Activated CD8-positive, alpha-beta memory T cell treated with anti-CD3 and anti-CD28 coated beads for 1 hour (primary cell): ENCODE data around the gene PALM3.

Experiments used
- DNase-seq, 2 donors: peaks; one replicate each; pipeline ENCODE4 v3.0.0-alpha.2; 2020; ENCODE audit warnings: low read depth in 1 of 2; ENCODE audit errors: extremely low read depth in 1 of 2

PALM3 gene, protein sequence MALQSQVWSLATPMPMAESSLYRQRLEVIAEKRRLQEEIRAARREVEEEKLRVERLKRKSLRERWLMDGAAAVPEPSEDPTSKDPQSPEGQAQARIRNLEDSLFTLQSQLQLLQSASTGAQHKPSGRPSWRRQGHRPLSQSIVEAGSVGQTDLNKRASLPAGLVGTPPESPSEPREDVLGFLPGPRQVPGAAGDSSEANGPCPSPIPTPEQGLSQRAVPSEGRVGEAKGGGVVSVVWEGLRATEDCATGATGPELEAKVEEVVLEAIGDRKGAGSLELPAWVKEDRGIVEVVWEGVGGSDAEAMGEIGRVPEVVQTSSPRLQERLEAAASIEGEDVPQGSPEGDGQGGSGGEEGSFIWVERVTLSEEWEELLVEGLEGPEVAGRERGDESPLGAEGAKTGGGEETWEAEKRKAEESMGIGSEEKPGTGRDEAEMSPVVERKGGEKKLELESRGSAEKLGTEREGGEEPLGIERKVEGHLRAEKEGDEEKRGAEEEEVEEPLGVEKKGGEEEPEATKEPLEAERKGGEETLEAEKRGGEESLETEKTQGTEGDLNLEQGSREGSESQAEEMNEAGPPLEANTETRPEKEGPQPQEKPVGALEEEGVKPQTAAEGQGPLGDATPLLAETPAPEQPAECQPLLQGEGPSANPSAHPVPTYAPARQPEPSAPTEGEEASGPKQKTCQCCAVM

DNA sequence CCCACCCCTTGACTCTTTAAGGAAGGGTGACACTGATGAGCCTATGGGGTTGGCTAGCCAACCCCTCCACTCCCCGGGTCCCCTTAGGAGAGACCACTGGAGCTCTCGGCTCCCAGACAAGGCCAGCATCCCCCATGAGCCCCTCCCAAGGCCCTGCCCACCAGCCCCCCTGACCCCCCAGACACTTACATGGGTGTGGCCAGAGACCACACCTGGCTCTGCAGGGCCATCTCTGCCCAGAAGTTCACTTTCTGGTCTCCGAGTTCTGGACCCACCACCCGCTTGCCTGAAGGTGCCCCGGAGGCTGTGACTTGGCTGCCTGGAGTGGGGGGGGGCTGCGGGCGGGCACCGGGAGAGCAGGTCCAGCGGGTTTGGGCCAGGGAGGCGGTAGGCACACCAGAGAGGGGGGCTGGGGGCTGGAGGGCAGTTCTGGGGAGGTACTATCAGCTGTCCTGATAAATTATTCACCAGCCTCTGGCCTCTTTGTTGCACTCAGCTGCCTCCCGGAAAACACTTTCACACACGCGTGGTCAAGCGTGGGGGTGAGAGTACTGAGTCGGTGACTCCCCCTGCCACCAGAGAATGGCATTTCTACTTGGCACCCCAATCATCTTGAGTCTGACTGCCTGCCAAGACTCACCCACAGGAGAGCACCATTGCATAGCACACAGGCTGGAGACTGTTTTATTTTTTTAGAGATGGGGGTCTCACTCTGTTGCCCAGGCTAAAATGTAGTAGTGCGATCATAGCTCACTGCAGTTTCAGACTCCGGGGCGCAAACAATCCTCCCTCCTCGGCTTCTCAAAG is at the start of gene PALM3:
Gene PALM3 (minus strand): TSS at position 326 of the 807 bp plus-strand sequence. CDS start 96 bp downstream, at position 230.
- no peak for DNase-seq

DNA sequence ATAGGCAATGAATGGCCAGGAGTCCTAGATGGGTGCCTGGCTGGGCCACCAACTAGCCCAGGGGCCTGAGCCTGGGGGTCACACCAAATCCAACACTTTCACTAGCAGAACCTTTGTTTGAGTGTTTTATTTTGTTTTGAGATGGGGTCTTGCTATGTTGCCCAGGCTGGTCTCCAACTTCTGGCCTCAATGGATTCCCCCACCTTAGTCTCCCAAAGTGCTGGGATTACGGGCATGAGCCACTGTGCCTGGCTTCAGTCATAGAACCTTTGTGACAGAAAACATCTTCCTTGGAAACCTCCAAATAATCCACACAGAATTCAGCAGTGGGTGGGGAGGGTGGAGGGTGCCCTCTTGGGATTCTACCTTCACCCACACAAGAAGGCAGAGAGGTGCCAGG is 49.6 kb upstream of the PALM3 start:
- DNase-seq: no peak

DNA sequence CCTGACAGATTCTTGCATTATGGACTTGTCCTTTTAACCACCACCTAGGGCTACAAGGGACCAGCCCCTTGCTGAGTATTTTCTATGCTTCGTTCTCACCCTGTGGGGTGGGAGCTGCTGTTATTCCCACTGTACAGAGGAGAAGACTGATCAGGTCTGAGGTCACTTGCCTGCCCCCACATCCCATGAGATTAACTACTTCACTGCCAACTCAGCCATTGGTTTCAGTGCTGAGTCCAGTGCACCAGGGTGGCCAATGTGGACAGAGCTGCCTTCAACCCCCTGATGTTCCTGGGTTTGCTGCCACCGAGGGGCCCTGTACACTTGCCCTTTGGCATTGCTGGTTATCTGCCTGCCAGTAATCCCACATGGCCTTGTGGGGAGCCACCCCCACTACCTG is 48.8 kb upstream of the PALM3 start:
- no peak for DNase-seq

DNA sequence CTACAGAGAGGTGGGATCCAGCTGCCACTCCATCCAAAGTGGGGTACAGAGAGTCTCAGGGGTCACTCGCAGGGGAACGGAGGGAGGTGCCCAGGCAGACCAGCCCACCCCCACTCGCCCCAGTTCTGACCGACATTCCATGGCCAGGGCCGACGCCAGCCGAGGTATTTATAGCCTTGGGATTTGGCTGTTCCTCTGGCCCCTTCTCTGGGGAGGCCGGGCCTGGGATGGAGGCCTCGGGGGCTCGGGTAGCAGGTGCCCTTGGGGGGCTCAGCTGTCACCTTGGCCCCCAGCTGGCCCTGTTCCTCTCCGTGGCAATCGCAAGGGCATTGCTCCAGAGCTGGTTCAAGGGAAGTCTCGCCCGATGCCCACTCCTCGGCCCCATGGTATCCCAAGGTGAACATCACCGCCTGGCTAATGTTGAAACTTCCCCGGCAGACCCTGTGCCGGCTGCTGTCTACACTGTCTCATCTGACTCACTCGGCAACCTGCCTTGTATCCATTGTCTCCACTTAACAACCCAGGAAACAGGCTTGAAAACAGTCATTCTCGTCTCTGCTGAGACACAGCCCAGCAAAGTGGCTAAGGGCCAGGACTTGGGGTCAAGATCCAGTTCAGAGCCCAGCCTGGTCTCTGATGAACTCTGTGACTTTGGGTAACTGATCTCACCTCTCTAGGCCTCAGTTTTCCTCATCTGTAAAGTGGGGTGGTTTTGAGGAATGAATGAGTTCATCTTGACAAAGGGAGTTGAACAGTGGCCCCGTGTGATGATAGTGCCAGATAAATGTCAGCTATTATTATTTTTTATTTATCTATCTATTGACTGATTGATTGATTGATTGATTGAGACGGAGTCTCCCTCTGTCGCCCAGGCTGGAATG is 45.9 kb upstream of the PALM3 start:
- DNase-seq: no peak

DNA sequence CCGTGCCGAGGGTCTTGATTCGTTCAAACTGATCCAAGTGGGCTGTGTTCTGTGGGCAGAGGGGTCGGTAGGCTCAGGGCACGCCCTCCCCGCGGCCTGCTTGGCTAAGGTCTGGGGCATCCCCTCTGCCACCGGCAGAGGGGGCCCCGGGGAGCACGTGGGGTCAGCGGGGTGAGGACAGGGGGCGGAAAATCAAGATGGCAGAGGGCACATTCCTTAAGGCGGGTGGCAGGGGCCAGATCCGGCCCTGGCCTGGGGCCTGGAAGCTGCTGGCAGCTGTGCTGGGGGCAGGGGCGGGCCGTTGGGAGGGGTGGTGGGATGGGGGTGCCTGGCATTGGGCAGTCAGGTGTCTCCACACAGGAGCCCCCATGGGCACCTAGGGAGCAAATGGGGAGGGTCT is 45.0 kb upstream of the PALM3 start:
- DNase-seq: no peak

DNA sequence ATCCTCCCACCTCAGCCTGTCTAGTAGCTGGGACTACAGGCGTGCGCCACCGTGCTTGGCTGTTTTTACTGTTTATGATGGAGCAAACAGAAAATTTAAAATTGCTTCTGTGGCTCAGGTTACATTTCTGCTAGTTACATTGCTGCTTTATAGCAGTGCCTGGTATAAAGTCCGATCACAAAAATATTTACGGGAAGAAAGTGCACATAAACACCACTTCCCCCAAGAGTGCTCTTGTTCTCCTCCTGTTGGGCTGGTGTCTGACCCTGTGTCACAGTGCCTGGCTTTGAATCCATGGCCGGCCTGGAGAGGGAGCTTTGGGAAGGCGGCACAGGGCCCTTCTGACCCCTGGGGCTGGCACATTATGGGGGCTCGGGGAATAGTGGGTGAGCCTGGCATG is 43.8 kb upstream of the PALM3 start:
- DNase-seq: no peak

DNA sequence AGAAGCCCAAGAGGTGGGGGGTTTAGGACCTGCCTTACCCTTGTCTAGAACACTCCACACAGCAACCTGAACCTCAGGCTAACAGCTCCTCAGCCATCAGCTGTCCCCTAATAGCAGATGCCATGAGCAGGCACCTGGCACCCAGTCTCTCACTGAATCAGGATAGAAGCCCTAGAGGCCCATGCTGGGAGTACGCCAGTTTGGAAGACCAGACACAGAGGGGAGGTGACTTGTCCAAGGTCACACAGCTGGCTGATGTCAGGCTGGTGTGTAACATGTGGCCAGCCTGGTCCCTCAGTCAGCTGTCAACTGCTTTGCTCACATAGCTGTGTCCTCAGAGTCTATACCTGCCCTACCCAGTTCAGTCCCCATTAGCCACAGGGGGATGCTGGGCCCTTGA is 41.4 kb upstream of the PALM3 start:
- no peak for DNase-seq

DNA sequence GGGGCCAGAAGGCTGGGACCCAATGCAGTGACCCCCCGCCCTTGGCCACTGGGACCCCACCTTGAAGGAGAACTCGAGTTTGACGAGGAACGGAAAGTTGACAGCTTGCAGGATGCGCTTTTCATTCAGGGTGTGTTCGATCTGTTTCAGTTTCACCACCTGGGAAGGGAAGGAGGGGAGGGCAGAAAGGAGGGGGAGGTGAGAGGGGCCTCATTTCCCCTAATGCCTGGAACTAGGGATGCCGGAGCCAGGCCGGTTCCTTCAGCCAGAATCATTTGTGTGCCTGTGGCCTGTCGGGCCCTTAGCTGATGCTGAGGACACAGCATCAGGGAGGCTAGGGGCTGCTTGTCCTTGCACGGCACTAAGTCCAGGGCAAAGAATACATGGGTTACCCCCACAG is 40.9 kb upstream of the PALM3 start:
- DNase-seq: no peak

DNA sequence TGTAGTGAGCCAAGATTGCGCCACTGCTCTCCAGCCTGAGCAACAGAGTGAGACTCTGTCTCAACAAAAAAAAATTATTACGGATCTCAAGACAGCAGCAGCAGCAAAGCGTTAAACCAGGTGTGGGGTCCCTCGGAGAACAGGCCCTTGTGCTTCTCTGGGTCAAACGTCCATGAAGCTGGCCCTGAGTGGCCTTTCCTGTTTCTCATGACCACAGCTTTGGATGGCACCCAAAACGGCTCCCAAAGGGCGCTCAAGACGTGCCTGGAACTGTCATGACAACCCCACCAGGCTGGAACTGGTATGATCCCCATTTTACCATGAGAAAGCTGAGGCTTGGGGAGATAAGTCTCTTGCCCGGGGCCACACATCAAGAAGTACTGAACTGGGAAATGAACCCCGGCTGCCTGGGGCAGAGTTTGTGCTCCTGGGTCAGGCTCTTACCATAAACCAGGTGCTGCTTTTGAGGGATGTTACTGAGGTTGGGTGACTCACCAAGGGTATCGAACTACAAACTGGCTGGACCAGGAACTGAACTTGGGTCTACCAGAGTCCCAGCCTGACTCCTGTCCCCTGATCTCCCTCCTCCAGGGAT is 40.3 kb upstream of the PALM3 start:
- DNase-seq: no peak

DNA sequence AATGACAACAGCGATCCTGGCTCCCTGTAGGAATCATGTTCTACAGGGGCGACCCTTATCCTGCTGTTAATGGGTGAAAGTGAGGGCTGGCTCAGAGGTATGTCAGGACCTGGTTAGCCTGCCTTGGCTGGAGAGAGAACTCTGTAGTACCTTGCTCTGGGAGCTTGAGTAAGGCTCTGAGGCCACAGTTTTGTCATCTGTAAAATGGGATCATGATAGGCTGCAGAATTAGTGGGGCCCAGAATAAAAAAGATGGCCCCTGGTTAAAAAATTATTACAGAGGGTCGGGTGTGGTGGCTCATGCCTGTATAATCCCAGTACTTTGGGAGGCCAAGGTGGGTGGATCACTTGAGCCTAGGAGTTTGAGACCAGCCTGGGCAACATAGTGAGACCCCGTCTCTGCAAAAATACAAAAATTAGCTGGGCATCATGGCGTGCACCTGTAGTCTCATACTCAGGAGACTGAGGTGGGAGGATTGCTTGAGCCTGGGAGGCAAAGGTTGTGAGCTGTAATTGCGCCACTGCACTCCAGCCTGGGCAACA is 39.2 kb upstream of the PALM3 start:
- DNase-seq: no peak

DNA sequence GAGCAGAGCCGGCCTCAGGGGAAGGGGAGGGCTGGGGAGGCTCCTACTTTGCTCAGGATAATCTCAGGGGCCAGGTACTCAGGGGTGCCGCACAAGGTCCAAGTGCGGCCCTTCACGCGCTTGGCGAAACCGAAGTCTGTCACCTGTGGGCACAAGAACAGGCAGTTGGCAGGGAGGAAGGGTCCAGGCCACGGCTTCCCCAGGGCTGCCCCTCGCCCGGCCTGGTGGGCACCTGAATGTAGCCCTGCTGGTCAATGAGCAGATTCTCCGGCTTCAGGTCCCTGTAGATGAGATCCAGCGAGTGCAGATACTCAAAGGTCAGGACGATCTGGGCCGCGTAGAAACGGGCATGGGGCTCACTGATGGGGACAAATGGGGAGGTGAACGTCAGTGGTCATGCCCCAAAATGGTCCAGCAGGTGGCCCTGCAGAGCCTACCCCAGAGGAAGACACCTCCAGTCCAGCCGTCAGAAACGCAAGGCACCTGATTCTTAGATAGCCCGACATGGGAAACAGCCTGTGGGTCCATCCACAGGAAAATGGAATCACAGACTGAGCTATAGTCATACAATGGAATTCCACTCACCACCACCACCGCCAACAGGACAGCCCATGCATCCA is 35.8 kb upstream of the PALM3 start:
- DNase-seq: no peak

DNA sequence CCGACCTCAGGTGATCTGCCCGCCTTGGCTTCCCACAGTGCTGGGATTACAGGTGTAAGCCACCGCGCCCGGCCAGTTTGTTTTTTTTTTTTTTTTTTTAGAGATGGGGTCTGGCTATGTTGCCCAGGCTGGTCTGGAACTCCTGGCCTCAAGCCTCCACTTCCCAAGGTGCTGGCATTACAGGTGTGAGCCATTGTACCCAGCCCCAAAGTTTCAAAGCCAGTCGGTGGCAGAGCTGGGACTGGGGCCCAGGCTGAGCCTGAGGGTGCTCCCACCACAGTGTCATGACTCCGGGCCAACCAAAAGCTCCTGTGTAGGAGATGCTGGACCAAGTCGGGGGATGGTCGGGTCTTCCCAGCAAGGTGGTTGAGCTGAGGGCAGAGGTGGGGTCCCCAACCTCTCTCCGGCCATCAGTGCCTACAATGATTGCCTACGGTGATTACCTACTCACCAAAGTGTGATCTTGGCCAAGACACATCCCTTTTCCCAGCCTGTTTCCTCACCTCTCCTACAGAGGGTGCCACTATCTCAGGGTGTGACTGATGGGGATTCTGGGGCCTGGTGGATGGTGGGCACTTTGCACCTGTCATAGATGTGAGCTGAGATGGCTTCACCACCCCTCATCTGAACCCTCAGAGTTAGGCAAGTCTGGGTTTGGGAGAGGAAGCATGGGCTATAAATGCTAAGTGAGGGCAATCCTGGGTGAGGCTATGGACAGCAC is 34.6 kb upstream of the PALM3 start:
- no peak for DNase-seq

DNA sequence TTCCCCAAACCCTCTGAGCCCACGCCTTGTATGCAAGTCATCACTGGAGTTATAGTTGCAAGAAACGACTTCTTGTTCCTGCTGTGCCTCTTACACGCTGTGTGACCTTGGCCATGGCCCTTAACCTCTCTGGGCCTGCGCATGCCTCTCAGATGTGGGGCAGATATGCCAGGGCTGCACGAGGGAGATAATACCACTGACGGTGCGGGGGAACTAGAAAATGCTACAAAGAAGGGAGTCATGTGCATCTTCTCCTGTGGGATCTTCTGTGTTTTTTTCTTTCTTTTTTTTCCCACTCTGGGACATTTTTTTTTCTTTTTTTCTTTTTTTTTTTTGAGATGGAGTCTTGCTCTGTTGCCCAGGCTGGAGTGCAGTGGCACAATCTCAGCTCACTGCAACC is 33.0 kb upstream of the PALM3 start:
- no peak for DNase-seq

DNA sequence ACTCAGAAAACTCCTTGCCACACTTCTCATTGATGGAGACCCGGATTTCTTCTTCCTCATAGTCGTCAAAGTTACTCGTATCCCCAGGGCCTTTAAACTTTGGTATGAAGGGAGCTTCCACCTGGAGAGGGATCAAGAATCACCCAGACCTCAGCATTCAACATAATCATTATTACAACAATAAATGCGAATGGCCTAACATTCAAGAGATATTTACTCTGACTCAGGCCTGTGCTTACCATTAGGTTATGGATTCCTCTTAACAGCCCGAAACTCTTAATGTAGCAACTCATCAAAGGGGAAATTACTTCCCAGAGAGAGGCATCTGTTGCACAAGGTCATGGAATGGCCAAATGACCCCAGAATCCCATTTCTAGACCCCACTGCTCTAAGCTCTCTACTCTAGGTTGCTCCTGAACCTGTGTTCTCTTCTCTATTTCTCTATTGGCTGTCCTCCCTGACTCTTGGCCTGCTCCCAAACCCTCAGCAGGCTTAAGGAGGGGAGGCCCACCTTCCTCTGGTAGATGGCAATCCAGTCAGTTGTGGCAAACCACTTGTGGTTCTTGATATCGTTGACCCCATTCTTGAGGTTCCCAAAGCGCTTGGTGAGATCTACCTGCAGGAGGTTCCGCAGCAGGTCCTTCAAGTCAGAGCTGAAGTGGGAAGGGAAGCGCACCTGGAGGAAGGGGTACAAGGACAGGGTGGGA is 31.4 kb upstream of the PALM3 start:
- no peak for DNase-seq

DNA sequence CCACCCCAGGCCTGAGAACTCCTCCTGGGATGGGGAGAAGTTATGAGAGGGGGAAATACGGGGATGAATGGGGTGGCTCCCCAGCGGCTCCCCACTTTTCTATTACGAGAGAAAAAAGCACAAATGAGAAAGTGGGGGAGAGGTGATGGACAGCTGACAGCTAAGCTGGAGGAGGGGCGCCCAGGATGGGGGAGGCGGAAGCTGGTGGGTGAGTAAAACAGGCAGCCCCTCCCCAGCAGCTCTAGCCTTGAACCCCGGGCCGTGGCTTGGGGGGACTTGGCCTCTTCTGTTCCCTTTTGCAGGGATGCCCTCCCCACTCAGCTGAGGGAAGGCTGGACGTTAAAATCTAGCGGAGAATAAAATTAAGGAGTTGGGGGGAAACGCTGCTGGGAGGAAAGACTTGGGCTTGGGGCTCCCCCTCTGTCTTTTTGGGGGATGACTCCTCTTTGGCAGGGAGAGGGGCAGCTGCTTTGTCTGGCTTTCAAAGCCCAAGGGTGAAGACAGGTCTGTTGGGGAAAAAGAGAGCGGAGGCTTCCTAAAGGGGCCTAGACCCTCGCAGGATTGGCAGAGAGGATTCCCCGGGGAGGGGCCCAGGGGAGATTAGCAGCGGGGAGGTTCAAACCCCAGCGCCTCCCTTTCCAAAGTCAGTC is 30.1 kb upstream of the PALM3 start:
- no peak for DNase-seq

DNA sequence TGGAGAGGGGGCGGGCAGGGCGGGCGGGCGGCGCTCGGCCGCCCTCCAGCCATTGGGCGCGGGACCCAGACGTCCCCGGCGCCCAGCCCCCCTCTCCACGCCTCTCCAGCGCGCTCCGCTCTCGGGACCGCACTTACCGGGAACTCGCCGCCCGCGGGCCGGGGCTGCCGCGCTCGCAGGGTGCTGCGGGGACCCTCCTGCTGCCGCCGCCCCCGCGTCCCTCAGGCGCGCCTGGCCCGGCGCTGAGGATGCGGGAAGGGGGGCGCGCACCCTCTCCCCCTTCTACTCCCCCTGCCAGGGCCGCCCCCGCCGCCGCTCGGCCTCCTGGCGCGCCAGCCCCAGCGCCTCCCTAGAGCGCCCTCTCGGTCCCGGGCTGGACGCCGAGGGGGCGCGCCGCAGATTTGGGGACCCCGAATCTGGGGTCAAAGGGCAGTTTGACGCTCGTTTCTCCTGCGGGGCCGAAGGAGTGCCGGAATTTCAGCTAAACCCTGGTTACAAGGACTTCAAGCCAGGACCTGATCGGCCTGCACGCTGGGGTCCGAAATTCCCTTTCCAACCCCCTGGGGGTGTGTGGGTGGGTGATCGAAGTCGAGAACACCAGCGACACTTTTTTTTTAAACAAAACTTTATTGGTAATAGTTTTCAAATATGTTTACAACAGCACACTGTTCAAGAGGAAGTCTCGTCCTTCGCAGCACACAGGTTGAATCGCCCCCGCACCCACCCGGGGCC is 29.4 kb upstream of the PALM3 start:
- peak in 1 of 2 donors; percentile 32 for DNase-seq

DNA sequence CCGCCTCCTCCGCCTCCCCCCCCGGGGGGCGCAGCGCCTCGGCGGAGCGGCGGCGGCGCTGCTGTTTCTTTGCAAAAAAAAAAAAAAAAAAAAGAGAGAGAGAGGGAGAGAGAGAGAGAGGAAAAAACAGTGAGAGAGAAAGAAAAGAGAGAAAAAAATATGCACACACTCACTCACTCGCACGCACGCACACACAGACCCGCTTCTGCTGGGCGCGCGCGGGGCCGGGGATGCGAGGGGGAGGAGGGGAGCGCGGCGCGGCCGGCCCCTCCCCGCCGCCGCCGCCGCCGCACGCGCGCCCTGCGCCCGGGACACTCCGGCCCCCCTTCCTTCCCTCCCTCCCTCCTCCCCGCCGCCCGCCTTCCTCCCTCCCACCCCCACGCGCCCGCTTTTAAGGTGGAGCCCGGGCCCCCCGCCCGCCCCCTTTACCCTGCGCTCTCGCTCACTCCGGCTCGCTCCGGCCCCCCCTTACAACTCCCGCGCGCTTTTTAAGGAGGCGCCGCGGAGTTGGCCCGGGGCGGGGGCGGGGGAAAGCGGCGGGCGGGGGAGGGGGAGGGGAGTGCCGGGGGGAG is 28.7 kb upstream of the PALM3 start, which contains the start of gene SAMD1:
Gene SAMD1 (minus strand): TSS at position 243 of the 572 bp plus-strand sequence.
- DNase-seq: peak; percentile 72 to 81
